Calu3 (cell line): ENCODE measurements around the gene WIPF1. TPM values are rescaled to one million over a fixed set of nuclear protein-coding genes. Genes with fewer than 3 reads are reported as not detected.

Source experiments
- BruUV-seq: library from RNA; stranded (reverse); fragments of 400-500 nt; replicated peaks from 2 replicates; lab custom pipeline; 2021; lab: Mats Ljungman, UMichigan
- CTCF ChIA-PET: fragments of 300-600 bp; sonication (Branson Sonifier 250); formaldehyde crosslinking; loops from one replicate; lab custom pipeline; 2022; ENCODE audit warnings: antibody characterized with exemption; lab: Charles Lee
- DNase-seq: peaks from one replicate; pipeline ENCODE4 v3.0.0; 2022
- H3K27ac Mint-ChIP-seq: one replicate; pipeline ENCODE4 v1.8.0; 2022; ENCODE audit warnings: mixed read lengths; ENCODE audit not compliant: unreplicated experiment
- H3K27me3 Mint-ChIP-seq: one replicate; pipeline ENCODE4 v1.8.0; 2022; ENCODE audit warnings: mixed read lengths; ENCODE audit not compliant: unreplicated experiment
- H3K36me3 Mint-ChIP-seq: one replicate; pipeline ENCODE4 v1.8.0; 2022; ENCODE audit warnings: mild to moderate bottlenecking, moderate library complexity, mixed read lengths; ENCODE audit not compliant: insufficient read depth, unreplicated experiment
- H3K4me1 Mint-ChIP-seq: one replicate; pipeline ENCODE4 v1.8.0; 2022; ENCODE audit warnings: mild to moderate bottlenecking, low read depth, mixed read lengths; ENCODE audit not compliant: unreplicated experiment
- H3K4me3 Mint-ChIP-seq: one replicate; pipeline ENCODE4 v1.8.0; 2022; ENCODE audit warnings: mild to moderate bottlenecking, low read depth, moderate library complexity, mixed read lengths; ENCODE audit not compliant: unreplicated experiment
- H3K9me3 Mint-ChIP-seq: one replicate; pipeline ENCODE4 v1.8.0; 2022; ENCODE audit warnings: low read depth, mixed read lengths; ENCODE audit not compliant: unreplicated experiment
- intact Hi-C: fragments of 100-400 bp; cut with micrococcal nuclease; formaldehyde crosslinking; loops from one replicate; pipeline ENCODE4 v1.10.0; 2022; ENCODE audit not compliant: unreplicated experiment
- total RNA-seq: library from RNA; stranded (reverse); gene quantifications from 2 replicates; pipeline ENCODE4 v1.2.3, GENCODE V29; 2022
- TF ChIP-seq, protein P1 (sequence below): fragments of 200-600 bp; IDR thresholded peaks from one replicate; pipeline ENCODE4 v1.8.0; 2022; ENCODE audit warnings: antibody characterized with exemption; ENCODE audit not compliant: unreplicated experiment

The WIPF1 gene
- total RNA-seq, 1 experiment from 2014 or later: 0.87 TPM

- TF ChIP-seq, protein P1, sequence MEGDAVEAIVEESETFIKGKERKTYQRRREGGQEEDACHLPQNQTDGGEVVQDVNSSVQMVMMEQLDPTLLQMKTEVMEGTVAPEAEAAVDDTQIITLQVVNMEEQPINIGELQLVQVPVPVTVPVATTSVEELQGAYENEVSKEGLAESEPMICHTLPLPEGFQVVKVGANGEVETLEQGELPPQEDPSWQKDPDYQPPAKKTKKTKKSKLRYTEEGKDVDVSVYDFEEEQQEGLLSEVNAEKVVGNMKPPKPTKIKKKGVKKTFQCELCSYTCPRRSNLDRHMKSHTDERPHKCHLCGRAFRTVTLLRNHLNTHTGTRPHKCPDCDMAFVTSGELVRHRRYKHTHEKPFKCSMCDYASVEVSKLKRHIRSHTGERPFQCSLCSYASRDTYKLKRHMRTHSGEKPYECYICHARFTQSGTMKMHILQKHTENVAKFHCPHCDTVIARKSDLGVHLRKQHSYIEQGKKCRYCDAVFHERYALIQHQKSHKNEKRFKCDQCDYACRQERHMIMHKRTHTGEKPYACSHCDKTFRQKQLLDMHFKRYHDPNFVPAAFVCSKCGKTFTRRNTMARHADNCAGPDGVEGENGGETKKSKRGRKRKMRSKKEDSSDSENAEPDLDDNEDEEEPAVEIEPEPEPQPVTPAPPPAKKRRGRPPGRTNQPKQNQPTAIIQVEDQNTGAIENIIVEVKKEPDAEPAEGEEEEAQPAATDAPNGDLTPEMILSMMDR: no peak
- H3K9me3 Mint-ChIP-seq: peaks cover 21% of the 10 kb centered on the region
- no peaks in the 10 kb centered on the region for H3K27me3 Mint-ChIP-seq
- DNase-seq: no peak
- no TSS peak for BruUV-seq
- H3K27ac Mint-ChIP-seq: no peak overlapping the region
- intact Hi-C loops: no loop called here
- H3K4me3 Mint-ChIP-seq: no peak overlapping the region
- H3K4me1 Mint-ChIP-seq: no peaks in the 10 kb centered on the region
- no peaks in the 10 kb centered on the region for H3K36me3 Mint-ChIP-seq
- CTCF ChIA-PET: no interaction called here
Measured at GRCh38 chr2:174510583-174511189, 86.9 kb downstream of the WIPF1 start.

Other genes starting within 250 kb of the WIPF1 start
- 25.6 and 31.5 TPM in 2 replicates for gene SCRN3, start 202.1 kb downstream of the WIPF1 start, total RNA-seq
- gene GPR155, start 110.8 kb downstream of the WIPF1 start, total RNA-seq: 1.4 and 2.1 TPM in 2 replicates
- gene CHRNA1, start 166.7 kb upstream of the WIPF1 start, total RNA-seq: not detected in 2 replicates